Fibroblast of the aortic adventitia (primary cell): Measurements from ENCODE around the gene CLEC4D. TPM values are rescaled to one million over a fixed set of nuclear protein-coding genes. Genes with fewer than 3 reads are reported as not detected.

Experiments used
- DNase-seq: peaks from one replicate; pipeline ENCODE4 v3.0.0-alpha.2; 2010; ENCODE audit warnings: low read depth
- H3K4me3 ChIP-seq: 2 replicates; pipeline ENCODE4 v1.5.1; 2011; ENCODE audit warnings: low read depth, mild to moderate bottlenecking, control low read depth, low read length, moderate library complexity
- CTCF ChIP-seq: IDR thresholded peaks from 2 replicates; pipeline ENCODE4 v1.5.1; 2011; ENCODE audit warnings: mild to moderate bottlenecking, low read length, control low read depth, inconsistent platforms; ENCODE audit not compliant: insufficient read depth
- total RNA-seq: library from RNA; depleted of rRNA; stranded (reverse); fragments of >200 nt; gene quantifications from 2 replicates; pipeline ENCODE4 v1.2.3, GENCODE V29; 2012; ENCODE audit warnings: low replicate concordance

CLEC4D gene
- total RNA-seq, 1 donor, result not detected

DNA sequence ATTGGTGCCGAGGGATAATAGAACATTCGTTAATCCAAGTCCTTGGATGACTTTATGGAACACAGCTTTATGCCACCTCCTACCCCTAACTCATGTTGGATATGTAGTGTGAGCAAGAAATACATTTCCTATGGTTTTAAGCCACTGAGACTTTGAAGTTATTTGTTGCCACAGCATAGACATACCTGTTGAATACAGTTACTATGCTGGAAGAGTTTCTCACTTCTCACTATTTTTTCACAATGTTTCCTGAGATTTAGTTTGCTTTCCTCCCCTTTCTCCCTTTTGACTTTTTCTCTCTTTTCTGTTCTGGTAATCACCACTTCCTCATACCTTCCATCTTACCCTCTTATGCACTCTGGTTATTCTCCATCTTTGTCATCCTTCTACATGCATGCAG is 34.9 kb downstream of the CLEC4D start:
- no peak overlapping the region for H3K4me3 ChIP-seq
- TF ChIP-seq CTCF, result no peak
- no peak for DNase-seq

DNA sequence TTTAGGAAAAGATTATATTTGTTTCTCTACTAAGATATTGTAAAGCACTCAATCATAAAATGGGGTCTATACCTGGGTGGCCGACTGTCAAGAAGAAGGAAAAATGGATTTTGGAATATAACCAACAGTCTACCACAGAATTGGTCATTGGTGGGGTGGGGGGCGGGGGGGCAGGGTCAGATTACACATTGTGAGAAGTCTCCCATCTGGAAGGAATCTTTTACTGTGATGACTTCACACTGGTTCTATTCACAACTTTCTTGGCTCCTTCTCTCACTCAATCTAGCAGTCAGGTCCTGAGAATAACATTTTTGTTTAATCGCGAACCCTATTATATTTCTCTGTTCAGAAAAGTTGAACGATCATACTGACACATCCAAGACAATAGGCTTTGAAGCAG is 36.1 kb downstream of the CLEC4D start:
- DNase-seq, result peak; percentile 68
- TF ChIP-seq CTCF, result no peak
- no peak overlapping the region for H3K4me3 ChIP-seq

DNA sequence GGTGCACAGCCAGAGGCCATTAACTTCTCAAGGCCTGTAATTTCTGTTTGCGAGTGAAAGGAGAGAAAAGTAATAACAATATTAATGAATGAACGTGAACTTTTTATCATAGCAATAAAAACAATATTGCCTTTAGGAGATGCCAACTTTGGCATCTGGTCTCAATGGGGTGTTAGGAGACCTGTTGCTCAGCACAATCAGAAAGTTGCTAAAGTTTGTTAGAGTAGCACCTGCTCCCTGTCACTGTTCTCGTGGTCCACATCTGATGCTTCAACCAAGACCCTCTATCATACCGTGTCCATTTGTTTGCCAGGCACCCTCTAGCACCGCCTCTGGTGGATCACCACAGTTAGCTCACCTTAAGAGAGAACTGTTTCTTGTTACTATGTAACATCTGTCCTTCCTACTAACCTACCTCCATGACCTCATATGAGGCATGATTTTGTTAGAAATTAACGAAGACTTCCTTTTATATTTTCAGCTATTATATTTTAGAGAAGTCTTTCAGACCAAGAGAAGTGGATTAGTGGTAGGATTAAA is 39.9 kb downstream of the CLEC4D start:
- DNase-seq, result no peak
- no peak overlapping the region for H3K4me3 ChIP-seq
- no peak for TF ChIP-seq CTCF

DNA sequence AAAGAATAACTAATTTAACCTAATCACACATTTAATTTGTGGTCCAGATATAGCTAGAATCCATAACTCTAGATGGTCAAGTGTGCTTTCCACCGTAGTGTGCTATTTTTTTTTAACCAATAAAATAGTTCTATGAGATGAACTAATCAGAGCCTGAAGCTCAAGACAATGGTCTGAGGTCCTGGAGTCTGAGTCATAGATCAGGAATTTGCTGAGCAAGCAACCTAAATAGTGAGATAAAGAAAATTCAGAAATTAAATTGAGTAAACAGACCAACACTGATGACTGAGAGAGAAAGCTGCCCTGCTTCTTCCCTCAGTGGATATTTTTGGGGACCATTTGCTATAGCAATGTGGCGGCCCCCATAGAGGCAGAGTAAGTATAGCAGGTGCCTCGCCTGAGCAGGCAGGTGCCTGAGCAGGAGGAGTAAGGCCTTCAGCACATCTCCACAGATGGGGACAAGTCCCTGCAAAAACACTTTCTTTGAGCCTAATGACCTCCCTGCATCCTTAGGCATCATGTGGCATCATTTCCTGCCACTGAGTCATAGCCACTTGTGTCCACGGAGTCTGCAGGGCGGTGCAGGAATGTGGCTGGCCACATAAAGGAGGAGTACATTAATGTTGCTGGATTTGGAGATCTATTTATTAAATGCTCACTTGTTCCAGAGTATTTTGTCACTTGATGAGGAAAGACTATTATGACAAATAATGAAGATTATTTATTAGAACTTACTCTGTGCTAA is 41.3 kb downstream of the CLEC4D start:
- no peak overlapping the region for H3K4me3 ChIP-seq
- DNase-seq, result peak; percentile 74
- no peak for TF ChIP-seq CTCF

DNA sequence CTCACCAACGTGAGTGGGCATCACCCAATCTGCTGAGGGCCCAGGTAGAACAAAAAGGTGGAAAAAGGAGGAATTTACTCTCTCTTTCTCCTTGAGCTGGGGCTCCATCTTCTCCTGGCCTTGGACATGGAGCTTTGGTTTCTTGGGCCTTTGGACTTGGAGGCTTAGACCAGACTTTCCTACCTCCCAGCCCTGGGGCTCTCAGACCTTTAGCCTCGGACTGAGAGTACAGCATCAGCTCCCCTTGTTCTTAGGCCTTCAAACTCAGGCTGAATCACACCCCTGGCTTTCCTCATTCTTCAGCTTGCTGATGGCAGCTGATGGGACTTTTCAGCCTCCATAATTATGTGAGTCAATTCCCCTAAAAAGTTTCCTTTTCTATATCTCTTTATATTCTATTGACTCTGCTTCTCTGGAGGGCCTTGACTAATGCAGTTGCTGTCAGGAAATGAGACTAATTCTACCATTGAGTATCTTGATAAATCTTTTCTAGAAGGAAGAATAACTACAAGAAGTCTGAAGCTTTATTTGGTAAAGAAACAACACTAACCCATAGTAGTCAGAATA is 43.3 kb downstream of the CLEC4D start:
- no peak overlapping the region for H3K4me3 ChIP-seq
- DNase-seq, result peak; percentile 17
- no peak for TF ChIP-seq CTCF

DNA sequence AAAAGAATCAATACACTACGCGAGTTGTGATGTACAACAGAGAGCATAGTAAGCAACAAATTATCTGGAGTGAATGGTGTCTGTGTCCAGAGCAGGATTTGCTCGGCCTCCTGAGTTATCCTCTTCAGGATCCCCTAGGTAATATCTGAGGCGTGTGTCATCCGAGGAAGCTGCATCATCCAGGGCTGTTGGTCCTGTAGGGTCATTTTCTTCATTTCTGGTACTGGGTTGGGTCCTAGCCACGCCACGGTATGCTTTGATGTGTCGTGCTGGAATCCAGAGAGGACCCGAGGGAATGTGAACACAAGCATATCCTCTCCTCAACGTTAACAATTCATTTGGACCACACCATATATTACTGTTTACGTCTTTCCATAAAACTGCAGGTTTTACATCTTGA is 46.4 kb downstream of the CLEC4D start:
- no peak for TF ChIP-seq CTCF
- DNase-seq, result no peak
- no peak overlapping the region for H3K4me3 ChIP-seq
